ENCODE data around the gene SLC38A1.

- TF ChIP-seq EZH2 (IDR thresholded peaks at IDR 0.05; ENCODE audit: borderline replicate concordance, low read length): no peak
- no peak for TF ChIP-seq CTCF (IDR thresholded peaks at IDR 0.05; ENCODE audit: low read length)
Observed at GRCh38 chr12:46149079-46149464, 119.8 kb downstream of the SLC38A1 start.
